ENCODE measurements around the gene DRICH1.
"Not testable (repeated sequence)": the region's sequence is repeated elsewhere in the genome, so short reads cannot be mapped to it uniquely, and the experiment has no call there.

The DRICH1 gene

GRCh38 chr22:23598805-23599518 lies 33.2 kb downstream of the DRICH1 start:
- DNase-seq (ENCODE audit: low read depth) = no peak

DNA sequence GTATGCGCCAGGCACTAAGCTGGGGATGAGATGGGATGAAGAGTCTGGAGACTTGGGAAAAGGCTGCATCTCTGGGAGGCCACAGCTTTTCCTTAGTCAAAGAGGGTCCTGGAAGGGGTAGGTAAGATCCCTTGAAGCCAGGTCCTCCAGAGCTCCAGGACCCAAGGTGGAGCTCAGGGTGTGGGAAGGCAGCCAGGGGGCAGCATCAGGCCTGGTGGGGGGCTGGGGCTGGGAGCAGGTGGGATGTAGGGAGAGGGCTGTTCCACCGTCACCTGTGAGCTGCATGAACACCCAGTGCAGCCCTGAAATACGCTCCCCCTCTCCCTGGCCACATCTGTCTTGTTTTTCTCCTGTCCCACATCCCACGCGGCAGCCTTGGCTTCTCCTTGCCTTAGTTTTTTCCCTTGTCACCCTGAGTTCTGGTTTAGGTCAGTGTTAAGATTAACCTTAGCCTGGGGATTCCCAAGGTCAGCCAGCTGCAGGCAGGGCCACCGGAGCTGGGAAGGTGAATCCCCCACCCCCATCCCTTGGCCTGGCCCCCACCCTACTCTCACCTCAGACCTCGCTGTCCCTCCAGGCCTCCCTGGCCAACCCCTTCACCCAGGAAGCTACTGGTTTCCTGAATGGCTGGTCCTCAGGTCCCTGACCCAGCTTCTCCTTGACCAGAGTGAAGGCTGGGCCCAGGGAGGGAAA lies 34.4 kb downstream of the DRICH1 start:
- DNase-seq (ENCODE audit: low read depth) = not testable (repeated sequence)

DNA sequence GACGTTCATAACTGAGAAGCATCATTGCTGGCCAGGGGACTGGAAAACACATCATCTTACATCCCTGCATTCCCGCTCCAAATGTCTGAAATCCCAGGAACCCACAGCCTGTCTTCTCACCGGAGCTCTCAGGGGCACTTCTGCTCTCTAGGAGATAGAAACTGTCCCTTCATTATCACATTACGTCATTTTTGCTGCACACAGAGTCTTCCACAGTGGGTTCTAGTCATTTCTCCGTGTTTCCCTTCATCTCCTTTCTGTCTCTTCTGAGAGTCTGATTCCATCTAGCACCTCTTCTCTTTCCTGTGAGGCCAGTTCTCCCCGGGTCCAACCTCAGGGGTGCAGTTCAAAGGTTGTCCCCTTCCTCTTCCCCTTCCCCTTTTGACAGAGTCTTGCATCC lies 36.2 kb downstream of the DRICH1 start:
- not testable (repeated sequence) for DNase-seq (ENCODE audit: low read depth)

GRCh38 chr22:23591846-23592245 lies 40.3 kb downstream of the DRICH1 start:
- no peak for DNase-seq (ENCODE audit: low read depth)

DNA sequence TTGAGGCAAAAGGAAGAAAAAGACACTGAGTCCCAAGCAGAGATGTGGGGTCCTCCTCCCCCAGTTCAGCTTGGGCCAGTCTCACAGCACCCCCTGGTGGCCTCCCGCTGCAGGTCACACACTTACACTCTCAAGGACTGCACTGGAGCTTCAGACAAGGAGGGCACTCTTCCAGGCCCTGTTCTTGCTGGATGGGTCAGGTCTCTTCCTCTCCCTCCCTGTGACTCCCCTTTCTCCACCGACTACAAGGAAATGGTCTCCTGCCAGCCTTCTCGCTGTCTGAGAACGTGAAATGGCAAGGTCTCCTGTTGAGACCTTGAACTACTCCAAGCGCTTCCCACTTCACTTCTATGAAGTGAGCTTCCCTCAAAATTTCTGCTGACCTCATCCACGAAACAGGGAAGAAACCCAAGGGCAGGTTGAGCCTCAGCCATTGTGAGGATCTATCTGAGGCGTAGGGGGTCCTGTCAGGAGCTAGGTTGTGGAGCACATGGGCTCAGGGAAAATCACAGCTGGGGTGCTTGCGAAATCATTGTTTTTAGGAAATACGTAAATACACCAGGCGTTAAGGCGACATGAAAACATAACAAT lies 40.8 kb downstream of the DRICH1 start:
- DNase-seq (ENCODE audit: low read depth) = peak; percentile 30

GRCh38 chr22:23583836-23584235 lies 48.3 kb downstream of the DRICH1 start:
- no peak for DNase-seq (ENCODE audit: low read depth)

DNA sequence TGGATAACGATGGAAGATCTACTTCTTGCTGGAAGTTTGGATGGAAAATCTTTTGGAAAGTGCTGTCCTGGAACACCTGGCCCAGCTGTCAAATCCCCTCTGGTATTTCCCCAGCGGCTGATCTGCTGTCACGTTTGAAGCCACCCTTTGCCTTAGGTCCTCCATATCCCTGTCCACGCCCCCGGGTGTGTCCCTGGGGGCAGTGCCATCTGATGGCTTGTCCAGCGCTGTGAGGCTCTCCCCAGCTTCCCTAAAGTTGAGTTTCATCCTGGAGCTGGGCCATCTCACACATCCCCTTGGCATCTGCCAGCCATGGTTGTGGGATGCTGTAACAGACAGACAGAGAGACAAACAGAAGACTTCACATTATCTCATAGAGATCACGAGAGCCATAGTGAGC lies 49.0 kb downstream of the DRICH1 start:
- DNase-seq (ENCODE audit: low read depth) = no peak

DNA sequence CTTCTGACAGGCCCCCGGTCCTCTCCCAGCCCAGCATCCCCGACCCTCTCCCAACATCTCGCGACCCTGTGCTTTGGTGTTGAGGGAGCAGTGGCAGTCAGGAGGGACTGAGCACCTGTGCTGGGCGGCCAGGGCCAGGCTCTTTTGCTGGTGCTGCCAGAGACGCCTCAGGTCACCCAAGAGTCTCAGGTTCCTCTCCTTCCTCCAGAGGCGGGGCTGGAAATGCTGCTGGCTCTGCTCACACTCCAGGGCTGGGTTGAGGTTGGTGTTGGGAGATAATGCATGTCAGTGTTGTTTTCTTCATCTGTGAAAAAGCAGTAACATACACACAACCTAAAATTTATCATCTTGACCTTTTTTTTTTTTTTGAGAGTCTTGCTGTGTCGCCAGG lies 50.9 kb downstream of the DRICH1 start:
- no peak for DNase-seq (ENCODE audit: low read depth)

- no peak for DNase-seq (ENCODE audit: low read depth)
Observed at GRCh38 chr22:23580576-23581259, 51.4 kb downstream of the DRICH1 start.

- no peak for DNase-seq (ENCODE audit: low read depth)
Observed at GRCh38 chr22:23579870-23580575, 52.1 kb downstream of the DRICH1 start, which contains the start of gene IGLL1. Gene IGLL1 (minus strand): TSS chr22:23580290. CDS start chr22:23580190, 100 bp downstream.

DNA sequence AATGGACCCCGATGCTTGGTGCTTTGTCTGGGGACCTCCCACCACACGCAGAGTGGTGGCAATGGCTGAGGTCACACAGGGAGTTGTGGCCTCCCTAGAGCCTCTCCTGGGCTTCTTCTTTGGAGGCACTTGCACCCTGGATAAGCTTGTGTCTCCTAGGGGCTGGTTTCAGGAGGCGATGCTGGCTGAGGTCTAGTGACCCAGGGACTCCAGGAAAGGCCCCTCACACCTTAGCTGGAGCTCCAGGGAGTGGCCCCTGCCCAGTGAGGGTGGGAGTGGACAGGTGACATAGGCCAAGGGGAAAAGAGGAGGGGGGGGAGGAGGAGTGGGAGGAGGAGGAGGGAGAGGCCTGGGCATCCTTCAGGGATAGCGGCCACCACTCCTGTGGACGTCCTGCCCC lies 52.8 kb downstream of the DRICH1 start:
- no peak for DNase-seq (ENCODE audit: low read depth)

- no peak for DNase-seq (ENCODE audit: low read depth)
Observed at GRCh38 chr22:23578306-23578705, 53.8 kb downstream of the DRICH1 start.

- no peak for DNase-seq (ENCODE audit: low read depth)
Observed at GRCh38 chr22:23576681-23577080, 55.4 kb downstream of the DRICH1 start.

- DNase-seq (ENCODE audit: low read depth) = no peak
Observed at GRCh38 chr22:23575601-23576000, 56.5 kb downstream of the DRICH1 start.

GRCh38 chr22:23574877-23575276 lies 57.2 kb downstream of the DRICH1 start:
- DNase-seq (ENCODE audit: low read depth) = no peak

DNA sequence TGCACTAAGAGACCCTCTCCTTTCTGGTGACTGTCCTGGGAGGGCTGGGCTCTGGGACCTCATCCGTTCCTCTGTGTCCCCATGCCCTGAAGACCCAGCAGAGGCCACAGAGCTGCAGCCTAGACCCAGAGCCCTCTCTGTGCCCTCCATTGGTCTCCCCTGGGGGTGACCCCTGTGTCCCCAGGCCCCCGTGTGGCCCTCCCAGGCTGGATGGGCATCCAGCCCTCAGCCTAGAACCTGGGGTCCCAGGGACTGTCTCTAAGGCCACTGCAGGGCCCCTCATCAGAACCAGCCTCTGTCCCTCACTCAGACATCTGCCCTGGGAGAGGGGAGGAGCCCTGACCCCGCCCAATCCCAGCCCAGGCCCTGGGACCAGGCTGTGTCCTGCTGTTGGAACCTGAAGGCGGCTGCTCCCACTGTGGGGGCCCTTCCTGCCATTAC lies 57.7 kb downstream of the DRICH1 start:
- DNase-seq (ENCODE audit: low read depth) = no peak

DNA sequence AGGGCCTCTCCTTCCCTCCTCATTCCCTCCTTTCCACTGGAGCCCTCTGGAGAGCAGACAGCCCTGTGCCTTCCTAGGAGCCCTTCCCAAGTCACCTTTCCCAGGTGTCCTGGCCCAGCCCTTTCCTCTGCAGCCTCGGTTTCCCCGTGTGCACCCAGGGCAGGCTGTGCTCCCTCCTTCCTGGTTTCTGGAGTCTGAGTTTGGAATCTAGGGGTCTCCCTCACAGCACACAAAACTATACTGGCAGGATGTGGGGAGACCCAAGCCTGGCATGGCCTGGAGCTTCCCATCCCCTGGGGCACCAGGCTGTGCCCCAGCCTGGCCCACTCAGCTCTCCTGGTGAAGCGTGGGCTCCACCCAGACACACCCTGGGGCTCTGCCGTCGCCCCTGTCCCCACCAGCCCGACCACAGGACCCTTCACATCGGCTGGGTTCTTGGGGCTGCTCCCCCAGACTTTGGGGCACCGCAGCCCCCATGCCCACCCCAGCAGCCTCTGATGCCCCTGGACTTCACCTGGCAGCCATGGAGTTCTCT lies 58.4 kb downstream of the DRICH1 start:
- not testable (repeated sequence) for DNase-seq (ENCODE audit: low read depth)

- DNase-seq (ENCODE audit: low read depth) = not testable (repeated sequence)
Observed at GRCh38 chr22:23573106-23573505, 59.0 kb downstream of the DRICH1 start.

- DNase-seq (ENCODE audit: low read depth) = no peak
Observed at GRCh38 chr22:23571486-23571885, 60.6 kb downstream of the DRICH1 start.

GRCh38 chr22:23570681-23571080 lies 61.4 kb downstream of the DRICH1 start:
- DNase-seq (ENCODE audit: low read depth) = no peak

DNA sequence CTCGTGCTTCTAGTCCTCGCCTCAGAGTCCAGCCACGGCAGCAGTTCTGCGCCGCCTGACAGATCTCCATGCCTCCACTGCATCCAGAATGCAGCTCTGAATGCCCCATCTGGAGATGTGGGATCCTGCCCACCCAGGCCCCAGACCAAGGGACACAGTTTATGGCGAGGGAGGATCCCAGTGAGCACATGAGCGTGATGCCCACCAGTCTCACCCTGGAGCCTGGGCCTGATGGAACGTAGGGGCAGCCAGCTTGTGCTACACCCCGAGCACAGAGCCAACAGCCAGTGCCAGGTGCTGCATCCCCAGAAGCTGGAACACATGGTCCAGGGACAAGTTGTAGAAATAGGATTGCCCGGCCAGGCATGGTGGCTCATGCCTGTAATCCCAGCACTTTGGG lies 62.4 kb downstream of the DRICH1 start:
- DNase-seq (ENCODE audit: low read depth) = no peak

GRCh38 chr22:23569291-23569690 lies 62.8 kb downstream of the DRICH1 start:
- no peak for DNase-seq (ENCODE audit: low read depth)

Data from stimulated activated CD4-positive, alpha-beta T cell treated with anti-CD3 and anti-CD28 coated beads, Interleukin-2, amount 100 ng/mL, for 4 hours (primary cell).